RPMI8226 (cell line): ENCODE measurements around the gene BCL2L1.

Source experiments
- DNase-seq: peaks from one replicate; pipeline ENCODE4 v3.0.0-alpha.2; 2015

The BCL2L1 gene

GRCh38 chr20:31708736-31709534 is 13.7 kb downstream of the BCL2L1 start:
- DNase-seq: peak; percentile 93

DNA sequence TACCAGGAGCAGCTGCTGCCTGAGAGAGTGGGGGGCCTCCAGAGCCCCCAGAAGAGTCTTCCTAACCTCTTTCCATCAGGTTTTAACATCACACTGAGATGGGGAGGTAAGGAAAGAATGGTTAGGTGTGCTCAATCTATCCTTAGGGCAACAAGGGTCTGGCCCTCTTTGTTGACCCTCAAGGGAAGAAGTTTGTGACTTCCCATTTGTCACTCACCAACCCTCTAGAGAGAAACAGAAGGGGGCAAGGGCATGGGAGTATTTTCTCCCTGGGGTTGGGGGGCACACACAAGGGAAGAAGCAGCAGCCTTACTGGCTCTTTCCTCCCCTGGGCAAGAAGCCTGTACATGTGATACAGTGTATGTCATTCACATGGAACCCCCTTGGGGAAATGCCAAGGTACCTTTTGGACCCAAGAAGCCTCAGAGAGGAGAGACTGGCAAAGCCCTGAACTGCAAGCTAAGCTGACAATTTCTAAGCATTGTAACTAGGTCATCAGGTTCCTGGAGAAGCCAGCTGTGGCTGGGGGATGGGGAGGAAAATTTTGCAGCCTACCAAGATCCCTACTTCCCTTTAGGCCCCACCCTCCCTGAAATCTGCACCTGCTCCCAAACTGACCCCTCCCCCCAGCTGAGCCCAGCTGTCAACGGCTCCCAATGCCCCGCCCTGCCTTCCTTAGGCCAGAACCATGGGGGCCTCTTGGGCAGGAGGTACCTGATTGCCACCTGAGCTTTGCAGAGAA is 14.5 kb downstream of the BCL2L1 start:
- DNase-seq: peak; percentile 97

DNA sequence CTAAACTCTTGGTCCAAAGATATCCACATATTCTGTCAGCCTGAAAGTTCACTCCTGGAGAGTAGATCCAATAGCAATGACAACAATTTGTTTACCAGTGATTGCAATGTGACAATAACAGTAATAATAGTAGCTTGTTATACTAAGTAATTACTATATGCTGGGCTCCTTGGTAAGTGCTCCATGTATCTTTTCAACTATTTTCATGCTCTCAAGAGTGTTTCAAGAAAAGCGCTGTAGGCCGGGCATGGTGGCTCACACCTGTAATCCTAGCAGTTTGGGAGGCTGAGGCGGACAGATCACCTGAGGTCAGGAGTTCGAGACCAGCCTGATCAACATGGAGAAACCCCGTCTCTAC is 15.4 kb downstream of the BCL2L1 start:
- DNase-seq: no peak

DNA sequence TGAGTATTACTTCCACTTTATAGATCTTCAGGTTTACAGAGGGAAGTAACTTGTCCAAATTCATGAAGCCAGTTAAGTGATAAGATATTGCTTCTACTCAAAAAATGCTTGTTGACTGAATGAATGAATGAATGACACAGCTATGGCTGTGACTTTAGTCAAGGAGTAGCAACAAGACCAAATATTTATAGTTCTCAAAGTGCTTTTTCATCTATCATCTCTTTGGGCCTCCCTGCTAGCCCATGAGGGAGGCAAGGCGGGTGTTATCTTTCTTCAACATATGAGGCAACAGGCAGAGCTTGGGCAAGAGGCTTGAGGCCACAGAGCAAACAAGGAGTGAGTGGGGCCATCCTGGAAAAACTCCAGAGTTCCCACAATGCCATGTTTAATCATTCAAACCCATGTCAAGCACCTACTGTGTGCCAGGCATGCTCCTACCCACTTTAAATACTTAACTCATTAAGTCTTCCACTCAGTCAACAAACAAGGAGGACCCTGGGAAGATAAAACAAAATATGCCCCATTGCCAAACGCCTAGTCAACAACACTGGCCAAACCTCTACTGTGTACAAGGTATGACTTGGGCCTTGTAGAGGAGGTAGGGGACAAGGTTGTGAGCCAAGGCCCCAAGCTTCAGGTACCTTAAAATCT is 15.9 kb downstream of the BCL2L1 start:
- no peak for DNase-seq

DNA sequence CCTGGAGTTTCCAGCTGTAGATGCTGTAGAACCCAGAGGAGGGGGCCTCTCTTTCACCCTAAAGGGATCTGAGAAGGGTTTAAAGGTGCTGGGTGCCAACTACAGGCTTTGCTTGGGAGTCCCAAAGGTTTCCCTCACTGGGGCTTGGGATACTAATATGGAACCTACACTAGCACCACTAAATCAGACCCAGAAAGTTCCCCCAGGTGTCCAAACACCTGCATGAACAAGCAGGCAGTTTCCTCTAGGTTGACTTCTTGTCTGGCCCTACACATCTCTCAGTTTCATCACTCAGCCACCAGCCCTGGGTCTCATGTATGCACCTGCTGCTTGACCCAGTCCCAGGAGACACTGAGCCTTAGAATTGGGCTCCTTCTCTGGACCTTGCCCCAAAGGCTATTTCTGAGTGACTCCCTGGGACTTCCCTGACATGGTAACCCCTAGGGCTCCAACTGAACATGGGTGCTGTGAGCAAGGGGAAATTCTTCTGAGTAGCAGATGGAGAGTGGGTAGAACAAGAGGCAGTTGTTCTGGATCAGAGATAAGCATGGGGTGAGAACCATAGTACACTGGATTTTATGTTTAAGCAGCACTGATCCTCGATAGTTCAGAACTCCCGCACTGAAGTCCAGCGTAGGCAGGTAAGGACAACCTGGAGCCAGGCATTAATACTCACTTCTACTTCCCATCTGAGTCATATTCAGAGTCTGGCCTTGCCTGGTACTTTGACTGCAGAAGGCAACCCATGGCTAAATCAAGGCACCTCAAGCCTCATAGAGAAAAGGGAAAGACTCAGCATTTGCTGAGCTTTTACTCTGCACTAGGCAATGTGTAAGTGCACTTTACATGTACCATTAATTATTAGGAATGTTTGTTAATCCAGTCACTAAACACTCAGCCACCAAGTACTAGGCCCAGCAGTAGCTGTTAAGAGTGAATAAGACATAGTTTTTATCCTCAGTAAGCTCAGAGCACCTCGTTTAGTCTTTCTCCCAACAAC is 16.8 kb downstream of the BCL2L1 start:
- peak; percentile 74 for DNase-seq

DNA sequence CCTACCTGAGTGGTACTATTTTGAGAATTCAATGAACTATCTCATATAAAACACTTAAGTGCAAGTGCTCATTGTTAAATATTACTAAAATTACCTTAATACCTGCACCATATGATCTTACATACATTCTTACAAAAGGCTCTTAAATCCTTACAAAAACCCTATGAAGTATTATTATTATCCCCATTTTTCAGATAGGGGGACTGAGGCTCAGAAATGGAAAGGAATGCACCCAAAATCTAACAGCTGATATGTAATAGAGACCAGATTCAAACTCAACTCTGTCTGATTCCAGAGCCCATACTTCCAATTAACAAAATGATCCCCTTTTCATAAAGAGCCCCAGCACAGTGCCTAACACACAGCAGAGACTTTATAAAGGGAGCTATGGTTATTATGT is 17.5 kb downstream of the BCL2L1 start:
- no peak for DNase-seq

GRCh38 chr20:31704225-31705119 is 18.2 kb downstream of the BCL2L1 start:
- DNase-seq: no peak

- DNase-seq: no peak
Observed at GRCh38 chr20:31701591-31701990, 21.1 kb downstream of the BCL2L1 start.

GRCh38 chr20:31700747-31701146 is 21.9 kb downstream of the BCL2L1 start:
- DNase-seq: no peak

GRCh38 chr20:31699801-31700728 is 22.6 kb downstream of the BCL2L1 start:
- DNase-seq: no peak

DNA sequence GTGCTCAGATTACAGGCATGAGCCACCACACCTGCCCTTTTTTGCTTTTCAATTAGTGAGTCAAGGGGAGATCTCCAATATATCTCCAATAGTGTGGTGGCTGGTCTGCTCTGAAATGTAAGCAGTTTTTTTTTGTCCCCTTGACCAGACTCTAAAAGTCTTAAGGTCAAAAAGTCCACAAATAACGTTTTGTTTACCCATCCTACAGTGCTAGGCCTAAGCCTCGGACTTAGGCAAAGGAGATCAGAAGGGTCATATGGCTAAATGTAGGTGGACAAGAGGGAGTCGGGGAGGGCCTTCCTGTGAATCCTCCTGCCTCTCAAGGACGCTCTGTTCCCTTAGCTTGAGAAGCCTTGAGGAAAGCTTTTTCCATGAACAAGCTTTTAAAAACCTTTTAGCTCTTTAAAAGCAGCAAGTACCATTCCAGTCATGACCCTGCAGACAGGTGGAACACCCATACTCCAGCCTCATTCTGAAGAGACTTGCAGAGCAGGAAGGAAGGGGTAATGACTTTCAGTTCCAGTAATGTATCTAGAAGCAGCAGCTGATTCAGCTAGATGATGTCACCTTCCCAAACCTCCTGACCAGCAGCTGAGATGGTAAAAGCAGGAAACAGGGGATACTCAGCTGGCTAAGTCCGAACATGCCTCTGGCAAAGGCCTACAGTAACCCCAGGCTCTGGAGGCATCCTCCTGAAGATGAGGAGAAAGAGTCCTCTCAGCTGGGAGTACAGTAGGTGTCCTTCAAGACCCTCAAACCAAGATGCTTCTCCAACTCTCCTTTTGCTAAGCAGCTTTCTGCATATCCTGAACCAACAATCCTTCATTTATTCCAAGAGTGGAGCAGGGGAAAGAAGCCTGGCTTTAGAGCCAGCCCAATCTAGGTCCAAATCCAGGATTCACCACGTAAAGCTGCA is 23.6 kb downstream of the BCL2L1 start:
- DNase-seq: peak; percentile 83

DNA sequence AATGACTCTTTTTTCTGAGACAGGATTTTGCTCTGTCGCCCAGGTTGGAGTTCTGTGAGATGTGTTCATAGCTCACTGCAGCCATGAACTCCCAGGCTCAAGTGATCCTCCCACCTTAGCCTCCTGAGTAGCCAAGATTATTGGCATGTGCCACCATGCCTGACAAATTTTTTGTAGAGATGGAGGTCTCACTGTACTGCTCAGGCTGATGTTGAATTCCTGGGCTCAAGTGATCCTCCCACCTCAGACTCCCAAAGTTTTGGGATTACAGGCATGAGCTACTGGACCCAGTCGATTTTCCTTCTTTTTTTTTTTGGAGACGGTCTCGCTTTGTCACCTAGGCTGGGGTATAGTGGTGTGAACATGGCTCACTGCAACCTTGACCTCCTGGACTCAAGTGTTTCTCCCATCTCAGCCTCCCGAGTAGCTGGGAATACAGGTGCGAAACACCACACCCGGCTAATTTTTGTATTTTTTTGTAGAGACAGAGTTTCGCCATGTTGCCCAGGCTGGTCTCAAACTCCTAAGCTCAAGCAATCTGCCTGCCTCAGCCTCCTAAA is 24.3 kb downstream of the BCL2L1 start:
- DNase-seq: no peak

DNA sequence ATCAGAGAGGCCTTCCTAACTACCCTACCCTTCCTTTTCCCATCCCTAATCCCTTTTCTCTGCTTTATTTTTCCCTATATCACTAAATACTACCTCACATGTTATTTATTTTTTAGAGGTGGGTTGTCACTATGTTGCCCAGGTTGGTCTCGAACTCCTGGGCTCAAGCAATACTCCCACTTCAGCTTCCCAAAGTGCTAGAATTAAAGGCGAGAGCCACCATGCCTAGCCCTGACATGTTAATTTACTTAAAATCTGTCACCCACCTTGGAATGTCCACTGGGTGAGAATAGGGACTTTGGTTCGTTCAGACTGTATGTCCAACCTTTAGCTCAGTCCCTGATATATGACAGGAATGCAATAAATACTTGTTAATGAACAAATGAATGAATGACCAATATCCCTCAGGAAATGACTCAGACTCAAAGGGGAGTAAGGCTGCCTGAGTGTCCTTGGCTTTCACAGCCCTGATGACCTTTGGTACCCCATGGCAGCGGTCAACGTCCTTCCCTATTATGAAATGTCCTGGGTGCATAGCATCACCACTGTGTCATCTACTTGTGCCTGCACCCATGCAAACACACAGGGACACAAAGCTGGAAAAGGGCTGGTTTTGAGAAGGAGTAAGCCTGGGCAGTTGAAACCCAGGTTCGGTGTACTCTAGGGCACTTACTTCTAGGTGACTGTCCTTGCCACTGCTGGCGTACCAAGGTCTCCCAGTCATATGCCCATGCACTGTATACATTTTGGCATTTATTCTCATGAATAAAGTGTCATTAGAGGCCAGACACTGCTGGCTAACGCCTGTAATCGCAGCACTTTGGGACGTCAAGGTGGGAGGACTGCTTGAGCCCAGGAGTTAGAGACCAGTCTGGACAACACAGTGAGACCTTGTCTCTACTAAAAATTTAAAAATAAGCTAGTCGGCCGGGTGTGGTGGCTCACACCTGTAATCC is 26.5 kb downstream of the BCL2L1 start:
- DNase-seq: no peak

DNA sequence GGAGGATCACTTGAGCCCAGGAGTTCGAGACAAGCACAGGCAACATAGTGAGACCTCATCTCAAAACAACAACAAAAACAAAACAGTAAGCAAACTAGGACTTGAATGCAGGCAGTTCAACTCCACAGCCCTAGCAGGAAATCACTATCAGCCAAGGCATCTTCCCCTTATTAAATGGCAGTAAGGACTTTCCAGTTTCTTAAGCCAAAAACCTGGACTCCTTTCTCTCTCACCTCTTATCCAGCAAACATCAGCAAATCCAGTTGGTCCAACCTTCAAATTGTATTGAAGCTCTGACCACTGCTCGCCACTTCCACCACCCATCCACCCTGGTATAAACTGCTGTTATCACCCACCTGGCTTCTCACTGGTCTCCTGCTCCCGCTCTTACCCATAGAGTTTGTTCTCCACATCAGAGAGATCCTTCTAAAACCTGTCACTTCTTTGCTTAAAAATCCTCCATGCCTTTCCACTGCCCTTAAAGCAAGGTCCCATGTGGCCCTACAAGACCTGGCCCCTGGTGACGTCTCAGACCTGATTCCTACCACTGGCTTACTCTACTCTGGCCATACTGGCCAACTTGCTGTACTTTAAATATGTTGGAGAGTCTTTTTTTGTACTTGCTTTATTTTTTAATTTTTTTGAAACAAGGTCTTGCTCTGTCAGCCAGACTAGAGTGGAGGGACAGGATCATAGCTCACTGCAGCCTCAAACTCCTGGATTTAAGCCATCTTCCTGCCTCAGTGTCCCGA is 27.6 kb downstream of the BCL2L1 start:
- no peak for DNase-seq

- DNase-seq: no peak
Observed at GRCh38 chr20:31693987-31694661, 28.5 kb downstream of the BCL2L1 start.

- DNase-seq: no peak
Observed at GRCh38 chr20:31693402-31693801, 29.3 kb downstream of the BCL2L1 start.
